Hepatic stellate cell (primary cell): ENCODE results near the gene FOXA1.

Source experiments
- DNase-seq: peaks from one replicate; pipeline ENCODE4 v3.0.0; 2011; ENCODE audit warnings: low spot score

FOXA1 gene

DNA sequence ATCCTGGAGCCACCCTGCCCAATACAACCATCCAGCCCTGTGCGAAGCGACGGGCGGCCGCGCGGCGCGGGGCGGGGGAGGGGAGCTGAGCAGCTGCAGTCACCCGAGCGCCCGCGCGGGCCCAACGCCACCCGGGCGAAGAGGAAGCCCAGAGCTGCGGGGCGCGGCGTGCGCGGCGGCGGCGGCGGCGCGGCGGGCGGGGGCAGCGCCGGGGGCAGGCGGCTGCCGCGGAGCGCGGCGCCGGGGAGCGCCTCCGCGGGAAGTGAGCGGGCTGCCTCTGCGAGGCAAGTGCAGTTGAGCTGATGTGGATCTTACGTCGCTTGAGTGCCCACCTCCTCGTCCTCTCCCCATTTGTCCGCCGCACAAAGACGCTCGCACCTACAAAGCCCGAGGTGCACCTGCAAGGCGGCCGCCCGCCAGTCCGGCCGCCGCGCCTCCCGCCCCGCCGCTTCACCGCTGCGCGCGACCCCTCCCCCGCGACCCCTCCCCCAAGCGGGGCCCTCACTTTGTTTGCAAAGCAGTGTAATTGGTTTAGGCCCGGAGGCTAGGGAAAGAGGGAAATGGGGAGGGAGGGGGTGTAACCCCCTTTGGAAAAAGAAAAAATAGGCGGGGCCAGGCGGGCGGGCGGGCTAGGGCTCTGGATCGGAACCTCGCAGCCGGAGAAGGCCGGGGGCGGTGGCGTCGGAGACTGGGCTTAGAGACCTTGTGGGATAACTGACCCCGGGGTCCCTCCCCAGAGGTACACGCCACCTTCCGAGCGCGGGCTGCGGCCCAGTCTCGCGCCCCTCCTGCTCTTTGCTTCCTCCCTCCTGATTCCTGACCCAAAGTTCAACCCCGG lies at the start of gene FOXA1, which contains the start of gene TTC6:
TSS of gene FOXA1 (minus strand) at position 279 of the 838 bp plus-strand sequence. CDS start at position 2, 277 bp downstream.
TSS of gene TTC6 (plus strand) at position 659 of the 838 bp plus-strand sequence. CDS start 26,436 bp downstream, outside the sequence.
- no peak for DNase-seq

DNA sequence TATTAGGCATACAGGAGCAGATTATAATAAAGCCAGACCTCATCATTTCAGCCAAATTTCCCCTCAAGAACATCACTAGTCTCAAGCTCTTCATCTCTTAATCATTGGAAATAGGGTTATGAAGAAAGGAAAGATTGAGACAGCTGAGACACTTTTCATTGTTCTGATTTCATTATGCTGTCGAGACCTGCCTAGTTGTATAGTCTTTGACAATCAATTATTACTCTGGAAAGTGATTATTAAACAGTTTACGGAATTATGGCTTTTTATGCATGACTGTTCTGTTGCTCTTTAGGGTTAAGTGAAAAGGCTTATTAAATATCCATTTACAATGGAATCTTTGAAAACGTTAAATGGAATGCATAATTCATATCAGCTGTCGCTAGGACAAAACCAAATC lies 48.7 kb upstream of the FOXA1 start:
- no peak for DNase-seq

DNA sequence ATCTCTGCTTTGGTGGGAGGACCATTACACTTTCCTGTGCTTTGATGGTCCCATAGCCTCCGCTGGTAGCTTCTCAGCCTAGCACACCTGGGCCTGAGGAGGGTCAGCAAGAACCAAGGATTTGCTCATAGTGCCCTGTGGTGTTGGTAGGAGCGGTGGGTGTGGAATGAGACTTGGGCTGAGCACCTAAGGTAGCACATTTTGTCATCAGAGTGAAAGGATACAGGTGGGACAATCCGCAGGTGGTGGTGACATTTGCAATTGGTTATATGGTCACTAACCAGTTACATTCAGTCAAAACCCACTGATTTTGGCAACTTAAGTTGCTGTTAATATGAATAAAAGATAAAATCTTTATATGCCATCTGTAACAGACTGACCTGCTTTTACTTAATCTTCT lies 47.1 kb upstream of the FOXA1 start:
- no peak for DNase-seq

DNA sequence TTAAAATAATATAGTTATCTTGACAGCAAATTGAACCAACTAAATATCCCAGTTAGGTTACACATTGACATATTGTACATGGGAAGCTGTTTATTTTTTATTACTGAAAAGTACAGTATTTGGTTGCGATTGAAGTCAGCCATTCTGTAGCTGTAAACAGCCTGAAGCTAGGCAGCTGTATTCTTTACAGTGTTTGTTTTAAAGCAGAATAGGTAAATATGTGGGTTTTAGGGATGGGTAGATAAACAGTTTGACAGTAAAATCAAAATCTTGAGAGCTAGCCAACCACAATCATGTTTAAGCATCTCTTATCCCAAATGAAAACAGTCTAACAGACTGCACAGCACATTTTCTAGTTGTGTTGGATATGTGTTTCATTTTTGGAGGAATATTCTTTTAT lies 46.1 kb upstream of the FOXA1 start:
- no peak for DNase-seq

DNA sequence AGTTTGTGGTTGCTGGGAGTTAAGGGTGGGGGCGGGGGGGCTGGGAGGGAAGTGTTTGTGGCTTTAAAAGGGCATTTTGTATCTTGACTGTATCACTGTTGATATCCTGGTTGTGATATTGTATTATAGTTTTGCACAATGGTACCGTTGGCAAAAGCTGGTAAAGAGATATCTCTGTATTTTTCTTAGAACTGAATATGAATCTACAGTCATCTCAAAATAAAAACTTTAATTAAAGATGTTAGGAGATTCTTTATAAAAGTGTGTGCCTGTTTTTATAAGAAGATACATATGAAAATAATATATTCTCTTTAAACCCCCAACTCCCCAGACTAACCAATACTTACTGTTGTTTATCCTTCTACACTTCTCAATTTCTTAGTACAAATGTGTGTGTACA lies 43.5 kb upstream of the FOXA1 start:
- no peak for DNase-seq

DNA sequence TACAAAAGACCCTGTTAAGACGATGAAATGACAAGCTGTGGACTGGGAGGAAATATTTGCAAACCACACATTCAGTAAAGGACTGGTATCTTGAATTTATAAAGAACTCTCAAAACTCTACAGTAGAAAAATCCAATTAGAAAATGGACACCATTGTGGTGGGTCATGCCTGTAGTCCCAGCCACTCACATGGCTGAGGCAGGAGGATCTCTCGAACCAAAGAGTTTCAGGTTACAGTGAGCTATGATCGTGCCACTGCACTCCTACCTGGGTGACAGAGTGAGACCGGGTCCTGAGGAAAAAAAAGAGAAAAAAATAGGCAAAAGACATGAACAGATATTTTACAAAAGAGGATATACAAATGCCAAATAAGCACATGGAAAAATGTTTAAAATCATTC lies 42.3 kb upstream of the FOXA1 start:
- no peak for DNase-seq

DNA sequence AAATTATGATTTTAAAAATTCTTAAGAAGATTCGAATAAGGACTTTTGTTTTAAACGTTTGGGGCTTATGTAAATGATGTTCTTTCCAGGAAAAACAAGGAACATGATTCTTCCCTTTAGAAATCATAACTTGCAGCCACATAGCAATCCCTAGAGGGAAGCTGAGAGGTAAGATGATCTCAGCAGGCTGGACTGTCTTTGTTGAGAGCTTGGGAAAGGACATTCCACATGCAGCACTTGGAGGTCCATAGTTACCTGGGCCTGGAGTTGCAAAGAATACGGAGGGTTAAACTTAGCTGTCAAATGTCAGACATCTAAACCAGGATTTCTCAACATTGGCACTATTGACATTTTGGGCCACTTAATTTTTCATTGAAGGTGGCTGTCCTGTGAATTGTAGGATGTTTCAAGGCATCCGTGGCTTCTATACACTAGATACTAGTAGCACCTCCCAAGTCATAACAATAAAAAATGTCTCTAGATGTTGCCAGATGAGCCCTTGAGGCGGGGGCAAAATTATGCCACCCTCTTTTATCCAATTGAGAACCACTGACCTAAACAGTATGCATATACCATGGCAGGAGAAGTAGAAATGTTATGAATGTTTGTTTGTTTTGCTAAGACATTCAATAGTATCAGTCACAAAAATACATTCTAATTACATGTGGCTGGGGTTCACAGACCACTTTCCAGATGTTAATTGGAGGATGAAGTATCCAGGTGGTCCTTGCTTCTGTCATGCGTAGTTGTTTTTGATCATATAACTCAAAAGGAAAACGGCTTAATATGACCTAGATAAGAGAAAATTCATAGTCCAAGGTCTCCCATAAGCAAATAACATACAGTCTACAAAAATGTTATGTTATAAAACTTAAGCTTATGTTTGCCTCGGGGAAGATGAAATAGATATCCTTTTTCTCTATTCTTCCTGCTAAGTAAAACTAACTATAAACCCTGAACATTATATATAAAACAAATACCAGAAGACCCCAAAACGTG lies 30.8 kb upstream of the FOXA1 start:
- DNase-seq = no peak

DNA sequence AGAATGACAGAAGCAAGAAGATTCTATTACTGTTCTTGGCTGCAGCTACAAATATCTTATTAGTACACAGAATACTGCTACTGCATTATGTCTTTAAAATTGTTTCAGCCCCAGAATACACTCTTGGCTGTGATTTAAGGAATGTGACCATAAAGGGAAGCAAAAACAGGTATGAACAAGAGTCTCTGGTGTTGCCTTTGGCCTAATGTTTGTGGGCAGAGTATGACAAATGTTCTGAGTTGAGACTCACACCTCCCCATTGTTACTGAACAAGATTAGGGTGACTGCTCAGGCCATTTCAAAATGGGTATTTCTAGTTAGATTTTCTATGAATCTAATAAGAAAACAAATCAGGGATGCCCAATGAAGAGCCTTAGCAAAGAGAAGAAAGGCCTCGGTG lies 28.9 kb upstream of the FOXA1 start:
- DNase-seq = no peak

DNA sequence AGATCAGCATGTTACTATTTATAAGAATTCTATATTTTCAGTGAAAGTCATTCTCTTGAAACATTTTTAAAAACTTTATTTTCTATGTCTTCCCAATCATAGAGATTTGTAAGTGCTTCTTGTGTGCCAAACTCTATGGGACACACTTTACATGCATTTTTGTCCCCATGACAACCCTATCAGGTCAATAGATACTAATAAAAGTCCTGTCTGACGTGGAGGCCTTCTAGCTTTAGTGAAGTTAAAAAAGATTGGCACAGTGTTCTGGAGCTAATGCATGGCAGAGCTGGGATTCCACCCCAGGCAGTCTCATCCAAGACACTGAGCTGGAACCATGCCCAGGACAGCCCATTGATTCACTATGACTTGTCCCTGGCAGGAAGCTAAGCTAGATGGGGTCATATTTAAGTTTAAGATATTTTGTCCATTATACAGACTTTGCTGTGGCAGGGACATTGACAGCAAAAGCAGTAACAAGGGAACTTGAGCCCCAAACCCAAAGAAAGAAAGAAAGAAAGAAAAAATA lies 28.4 kb upstream of the FOXA1 start:
- DNase-seq = no peak

DNA sequence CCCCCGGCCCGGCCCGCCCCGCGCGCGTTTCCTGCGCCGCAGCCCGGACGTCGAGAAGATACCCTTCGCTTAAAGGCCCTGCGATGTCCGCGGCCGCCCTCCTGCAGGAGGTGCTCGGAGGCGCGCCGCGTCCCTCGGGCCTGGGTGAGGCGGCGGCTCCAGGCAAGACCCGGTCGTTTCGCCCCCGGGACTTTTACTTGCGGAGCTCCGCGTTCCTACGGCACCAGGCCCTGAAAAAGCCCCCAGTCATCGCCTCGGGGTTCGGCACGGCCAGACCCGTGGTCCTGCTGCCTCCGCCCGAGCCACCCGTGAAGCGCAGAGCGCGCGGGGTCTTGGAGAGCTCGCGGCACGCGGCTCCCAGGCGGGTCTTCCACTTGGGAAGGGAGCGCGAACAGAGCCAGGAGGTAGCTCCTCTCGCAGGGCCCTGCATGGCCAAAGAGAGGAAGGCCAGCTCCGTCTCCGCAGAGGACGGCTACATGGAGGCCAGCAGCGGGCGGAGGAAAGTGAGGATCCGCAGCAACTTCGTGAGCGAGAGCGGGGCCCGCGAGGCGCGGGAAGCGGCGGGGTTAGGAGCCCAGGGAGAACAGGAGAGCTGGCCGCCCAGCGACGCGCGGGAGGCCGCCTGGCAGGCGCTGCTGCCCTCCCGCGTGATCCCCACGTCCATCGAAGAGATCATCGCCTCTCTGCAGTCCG lies 27.3 kb upstream of the FOXA1 start:
- no peak for DNase-seq

DNA sequence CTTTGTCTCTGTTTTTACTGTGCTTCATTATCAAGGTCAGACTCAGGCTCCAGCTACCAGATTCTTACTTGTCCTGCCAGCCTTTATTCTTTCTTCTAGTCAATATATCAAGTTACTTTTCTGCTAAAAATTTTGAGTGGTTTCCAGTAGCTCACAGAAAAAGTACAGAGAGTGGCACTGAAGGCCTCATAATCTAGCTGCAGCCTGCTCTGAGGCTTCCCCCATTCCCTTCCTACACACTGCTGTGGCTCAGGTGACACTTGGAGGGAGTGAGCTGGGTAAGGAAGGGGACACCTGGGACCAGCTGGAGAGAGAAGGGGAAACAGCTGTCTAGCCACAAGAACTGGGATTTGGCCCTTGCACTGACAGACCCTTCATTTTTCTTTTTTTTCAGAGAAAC lies 25.8 kb upstream of the FOXA1 start:
- DNase-seq = no peak

DNA sequence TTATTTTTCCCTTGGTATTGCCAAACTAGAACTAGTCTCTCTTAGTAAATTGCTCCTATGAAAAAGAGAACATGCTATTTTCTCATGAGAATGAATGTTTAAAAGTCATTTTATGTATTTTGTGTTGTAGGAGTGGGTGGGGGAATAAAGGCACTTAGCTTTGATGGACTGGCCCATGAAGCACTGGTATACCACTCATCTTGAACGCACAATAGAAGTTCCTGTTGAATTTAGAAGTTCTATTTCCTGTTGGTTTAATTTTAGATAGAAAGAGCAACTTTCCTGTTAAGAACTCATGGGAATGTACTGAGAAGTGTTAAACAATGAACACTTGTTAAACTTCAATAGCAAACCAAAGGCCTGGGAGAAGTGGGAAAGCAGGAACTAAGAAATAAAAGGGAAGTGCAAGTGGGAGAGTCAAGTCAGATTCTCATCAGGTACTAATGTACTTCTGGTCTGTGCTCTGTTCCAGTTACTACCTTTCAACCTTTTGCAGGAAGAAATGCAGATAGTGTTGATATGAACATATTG lies 23.5 kb upstream of the FOXA1 start:
- DNase-seq = no peak

DNA sequence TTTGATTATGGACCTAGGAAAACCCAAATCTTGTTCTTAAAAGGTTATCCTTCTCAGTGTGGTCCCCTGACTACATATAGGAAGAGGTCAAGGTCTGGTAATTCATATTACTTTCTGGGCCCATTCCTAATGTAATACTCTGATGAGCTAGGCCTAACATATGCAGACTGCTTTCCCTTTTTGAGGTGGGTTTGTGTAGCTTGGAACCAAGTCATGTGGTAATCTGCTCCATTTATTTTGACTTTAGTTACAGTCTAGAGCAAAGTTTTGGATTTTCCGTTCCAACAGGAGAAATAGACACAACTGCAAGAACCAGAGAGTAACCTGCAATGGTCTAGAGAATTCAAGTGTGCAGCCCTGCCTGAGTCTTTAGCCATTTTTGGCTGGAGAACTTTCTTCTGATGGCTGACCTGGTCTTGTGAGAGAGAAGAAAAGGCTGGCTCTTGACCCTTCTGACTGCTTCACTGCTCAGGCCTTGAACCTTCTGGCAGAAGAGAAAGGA lies 22.9 kb upstream of the FOXA1 start:
- no peak for DNase-seq

DNA sequence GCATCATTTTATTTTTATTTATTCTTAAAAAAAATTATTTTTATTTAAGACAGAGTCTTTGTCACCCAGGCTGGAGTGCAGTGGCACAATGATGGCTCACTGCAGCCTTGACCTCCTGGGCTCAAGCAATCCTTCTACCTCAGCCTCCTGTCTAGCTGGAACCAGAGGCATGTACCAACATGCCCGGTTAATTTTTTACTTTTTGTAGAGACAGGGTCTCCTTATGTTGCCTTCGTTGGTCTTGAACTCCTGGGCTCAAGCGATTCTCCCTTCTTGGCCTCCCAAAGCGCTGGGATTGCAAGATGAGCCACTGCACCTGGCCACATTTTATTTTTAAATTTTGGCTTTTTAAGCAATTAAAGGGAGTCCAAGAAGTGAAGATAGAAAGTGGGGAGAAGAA lies 21.8 kb upstream of the FOXA1 start:
- DNase-seq = no peak

DNA sequence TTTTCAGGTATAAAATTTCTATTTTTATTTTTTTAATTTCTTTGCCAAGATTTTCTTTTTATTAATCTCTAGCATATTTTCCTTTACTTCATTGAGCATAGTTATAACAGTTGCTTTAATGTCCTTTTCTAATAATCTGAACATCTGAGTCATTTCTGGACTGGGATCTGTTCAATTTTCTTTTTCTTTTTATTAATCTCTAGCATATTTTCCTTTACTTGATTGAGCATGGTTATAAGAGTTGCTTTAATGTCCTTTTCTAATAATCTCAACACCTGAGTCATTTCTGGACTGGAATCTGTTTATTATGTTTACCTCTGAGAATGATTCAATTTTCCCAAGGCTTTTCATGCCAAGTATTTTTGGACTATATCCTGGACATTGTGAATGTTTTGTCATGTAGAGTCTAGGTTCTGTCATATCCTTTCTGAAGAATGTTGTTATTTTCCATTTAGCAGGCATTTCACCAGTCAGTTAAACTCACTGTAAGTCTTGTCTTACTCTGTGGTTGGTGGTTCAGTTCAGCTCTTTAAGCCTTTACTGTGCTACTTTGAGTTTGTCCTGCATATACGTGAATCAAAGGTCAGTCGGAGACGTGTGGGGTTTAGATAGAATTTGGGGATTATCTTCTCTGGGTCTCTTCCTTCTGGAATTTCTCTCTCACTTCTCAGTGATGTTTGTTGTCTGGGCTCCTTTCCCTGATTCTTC lies 20.7 kb upstream of the FOXA1 start:
- no peak for DNase-seq

DNA sequence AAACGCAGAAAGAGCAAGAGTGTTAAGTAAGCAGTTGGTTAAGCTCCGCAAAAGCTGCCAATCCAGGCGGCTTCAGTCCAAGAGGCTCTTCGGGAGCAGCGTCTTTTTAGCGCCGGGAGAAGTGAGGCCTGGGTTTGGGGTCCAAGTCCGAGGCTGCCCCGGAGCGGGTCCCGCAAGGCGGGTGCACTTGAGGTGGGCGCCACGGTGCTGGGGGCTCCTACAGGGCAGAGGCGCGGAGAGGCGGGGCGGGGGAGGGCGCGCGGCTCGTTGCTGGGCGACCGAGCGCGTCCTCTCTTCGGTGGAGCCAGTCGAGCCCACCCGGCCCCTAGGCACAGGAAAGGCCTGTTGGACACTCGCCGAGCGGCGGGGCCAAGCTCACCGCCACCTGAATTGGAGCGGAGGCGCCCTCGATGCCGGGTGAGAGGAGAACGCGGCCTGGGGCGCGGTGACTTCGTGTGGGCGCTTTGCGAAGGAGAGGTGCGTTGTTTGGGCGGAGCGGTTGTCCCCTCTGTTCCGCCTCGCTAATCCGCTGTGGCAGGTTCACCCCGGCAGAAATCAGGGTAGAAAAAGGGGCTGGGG lies 16.0 kb upstream of the FOXA1 start:
- no peak for DNase-seq

DNA sequence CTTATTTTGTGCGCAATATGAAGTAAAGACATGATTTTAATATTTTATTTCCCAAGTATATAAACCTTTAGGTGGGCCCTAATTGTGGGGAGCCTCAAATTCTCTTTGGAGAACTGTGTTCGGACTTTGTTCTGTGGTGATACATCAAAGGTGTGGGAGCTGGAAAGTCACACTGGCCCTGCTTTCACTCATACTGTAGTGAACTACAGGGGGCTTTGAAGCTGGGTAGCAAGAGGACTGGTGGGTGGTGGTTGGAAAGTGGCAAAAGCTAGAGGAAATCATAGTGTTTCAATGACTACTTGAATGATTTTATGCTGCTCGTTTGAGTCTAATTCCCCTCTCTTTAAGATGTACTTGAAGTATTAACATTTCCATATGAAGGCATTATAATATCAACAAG lies 13.6 kb upstream of the FOXA1 start:
- DNase-seq = no peak

DNA sequence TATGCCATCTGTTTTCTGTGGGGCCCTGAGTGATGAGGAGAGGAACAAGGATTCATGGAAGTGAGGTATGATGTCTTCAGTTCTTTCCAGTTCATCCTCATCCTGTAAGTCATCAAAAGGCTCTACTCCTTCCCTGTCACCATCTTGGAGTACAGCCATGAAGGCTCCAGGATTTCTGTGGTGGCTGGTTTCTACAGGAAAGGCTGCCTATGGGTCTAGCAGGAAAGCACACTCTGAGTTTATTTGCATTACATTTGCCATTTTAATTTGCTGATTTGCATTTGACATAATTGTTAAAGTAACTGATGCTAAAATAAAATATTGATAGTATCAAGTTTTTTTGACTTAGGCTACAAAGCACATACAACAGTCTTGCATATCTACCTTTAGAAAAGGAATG lies 11.6 kb upstream of the FOXA1 start:
- no peak for DNase-seq

DNA sequence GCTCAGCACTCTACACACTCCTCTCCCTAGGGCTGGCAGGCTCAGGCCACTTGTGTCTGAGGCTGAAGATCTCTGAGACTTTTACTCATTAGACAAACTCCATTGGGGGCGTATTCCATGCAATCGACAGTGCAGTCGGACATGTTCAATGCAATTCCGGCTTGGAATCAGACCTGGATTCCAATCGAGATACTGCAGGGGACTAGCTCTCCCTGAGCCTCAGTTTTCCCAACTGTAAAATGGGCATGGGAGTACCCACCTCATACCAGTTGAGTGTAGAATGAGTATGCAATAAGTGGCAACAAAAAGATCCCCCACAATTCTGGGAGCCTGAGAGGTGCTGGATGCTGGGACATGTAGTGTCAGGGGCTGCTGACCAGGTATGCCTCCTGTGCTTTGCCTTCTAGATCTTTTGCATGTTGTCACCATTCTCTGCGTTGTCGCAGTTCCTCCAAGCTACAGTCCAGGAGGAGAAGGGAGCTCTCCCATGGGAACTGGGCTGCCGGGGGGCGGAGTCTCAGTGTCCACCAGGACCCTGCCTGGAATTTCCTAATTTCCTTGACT lies 8.7 kb upstream of the FOXA1 start:
- DNase-seq = no peak
